KG1 (cell line): ENCODE measurements around the gene IL27RA.

ENCODE experiments used
- DNase-seq: peaks from one replicate; lab custom pipeline; 2025; lab: John Stamatoyannopoulos, UW

The IL27RA gene

DNA sequence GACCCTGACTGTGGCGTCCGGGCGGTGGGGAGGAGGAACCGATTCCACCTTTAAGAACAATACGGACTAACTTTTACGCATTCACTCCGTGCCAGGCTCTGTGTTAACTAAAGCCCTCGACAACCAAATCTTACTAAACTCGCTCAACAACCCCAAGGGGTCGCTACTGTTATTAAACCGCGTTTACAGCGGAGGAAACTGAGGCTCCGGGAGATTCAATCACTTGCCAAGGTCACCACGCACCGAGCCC is 57.8 kb downstream of the IL27RA start:
- no peak for DNase-seq

DNA sequence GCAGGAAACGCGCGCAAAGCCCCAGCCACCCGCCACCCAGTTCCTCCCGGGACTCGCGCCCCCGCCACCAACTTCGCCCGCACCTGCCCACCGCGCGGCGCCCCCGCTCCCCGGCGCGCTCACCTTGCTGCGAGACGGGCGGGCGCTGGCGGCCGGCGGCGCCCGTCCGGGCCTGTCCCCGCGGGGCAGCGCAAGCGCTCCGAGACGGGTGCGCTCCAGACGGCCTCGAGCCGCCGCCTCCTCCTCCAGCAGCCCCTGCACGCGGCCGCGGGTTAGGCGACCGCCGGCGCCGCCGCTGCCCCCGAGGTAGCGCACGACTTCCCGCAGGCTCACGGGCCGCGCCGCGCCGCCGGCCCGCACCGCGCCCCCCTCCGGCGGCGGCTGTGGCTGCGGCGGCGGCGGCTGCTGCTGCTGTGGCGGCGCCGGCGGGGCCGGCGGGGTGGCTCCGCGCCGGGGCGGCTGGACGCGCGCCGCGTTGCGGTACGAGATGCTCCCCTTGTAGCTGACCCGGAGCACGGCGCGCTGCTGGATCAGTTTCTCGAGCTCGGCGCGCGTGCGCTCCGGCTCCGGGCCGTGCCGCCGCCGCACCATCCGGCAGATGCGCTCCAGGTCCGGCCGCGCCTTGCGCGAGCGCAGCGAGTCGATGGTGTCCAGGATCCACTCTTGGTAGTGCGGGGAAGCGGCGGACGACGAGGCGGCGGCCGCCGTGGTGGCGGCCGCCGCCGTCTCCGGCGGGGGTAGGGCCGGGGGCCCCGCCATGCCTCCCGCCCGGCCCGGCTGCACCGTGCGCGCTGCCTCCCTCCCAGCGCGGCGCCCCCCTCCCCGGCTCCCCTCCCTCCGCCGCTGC is 58.3 kb downstream of the IL27RA start:
- DNase-seq = peak; percentile 35

DNA sequence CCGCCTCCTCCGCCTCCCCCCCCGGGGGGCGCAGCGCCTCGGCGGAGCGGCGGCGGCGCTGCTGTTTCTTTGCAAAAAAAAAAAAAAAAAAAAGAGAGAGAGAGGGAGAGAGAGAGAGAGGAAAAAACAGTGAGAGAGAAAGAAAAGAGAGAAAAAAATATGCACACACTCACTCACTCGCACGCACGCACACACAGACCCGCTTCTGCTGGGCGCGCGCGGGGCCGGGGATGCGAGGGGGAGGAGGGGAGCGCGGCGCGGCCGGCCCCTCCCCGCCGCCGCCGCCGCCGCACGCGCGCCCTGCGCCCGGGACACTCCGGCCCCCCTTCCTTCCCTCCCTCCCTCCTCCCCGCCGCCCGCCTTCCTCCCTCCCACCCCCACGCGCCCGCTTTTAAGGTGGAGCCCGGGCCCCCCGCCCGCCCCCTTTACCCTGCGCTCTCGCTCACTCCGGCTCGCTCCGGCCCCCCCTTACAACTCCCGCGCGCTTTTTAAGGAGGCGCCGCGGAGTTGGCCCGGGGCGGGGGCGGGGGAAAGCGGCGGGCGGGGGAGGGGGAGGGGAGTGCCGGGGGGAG is 59.0 kb downstream of the IL27RA start, which contains the start of gene SAMD1:
SAMD1 (minus strand) TSS at position 243 of the 572 bp plus-strand sequence.
- DNase-seq = peak; percentile 50

DNA sequence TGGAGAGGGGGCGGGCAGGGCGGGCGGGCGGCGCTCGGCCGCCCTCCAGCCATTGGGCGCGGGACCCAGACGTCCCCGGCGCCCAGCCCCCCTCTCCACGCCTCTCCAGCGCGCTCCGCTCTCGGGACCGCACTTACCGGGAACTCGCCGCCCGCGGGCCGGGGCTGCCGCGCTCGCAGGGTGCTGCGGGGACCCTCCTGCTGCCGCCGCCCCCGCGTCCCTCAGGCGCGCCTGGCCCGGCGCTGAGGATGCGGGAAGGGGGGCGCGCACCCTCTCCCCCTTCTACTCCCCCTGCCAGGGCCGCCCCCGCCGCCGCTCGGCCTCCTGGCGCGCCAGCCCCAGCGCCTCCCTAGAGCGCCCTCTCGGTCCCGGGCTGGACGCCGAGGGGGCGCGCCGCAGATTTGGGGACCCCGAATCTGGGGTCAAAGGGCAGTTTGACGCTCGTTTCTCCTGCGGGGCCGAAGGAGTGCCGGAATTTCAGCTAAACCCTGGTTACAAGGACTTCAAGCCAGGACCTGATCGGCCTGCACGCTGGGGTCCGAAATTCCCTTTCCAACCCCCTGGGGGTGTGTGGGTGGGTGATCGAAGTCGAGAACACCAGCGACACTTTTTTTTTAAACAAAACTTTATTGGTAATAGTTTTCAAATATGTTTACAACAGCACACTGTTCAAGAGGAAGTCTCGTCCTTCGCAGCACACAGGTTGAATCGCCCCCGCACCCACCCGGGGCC is 59.7 kb downstream of the IL27RA start:
- DNase-seq = peak; percentile 70

DNA sequence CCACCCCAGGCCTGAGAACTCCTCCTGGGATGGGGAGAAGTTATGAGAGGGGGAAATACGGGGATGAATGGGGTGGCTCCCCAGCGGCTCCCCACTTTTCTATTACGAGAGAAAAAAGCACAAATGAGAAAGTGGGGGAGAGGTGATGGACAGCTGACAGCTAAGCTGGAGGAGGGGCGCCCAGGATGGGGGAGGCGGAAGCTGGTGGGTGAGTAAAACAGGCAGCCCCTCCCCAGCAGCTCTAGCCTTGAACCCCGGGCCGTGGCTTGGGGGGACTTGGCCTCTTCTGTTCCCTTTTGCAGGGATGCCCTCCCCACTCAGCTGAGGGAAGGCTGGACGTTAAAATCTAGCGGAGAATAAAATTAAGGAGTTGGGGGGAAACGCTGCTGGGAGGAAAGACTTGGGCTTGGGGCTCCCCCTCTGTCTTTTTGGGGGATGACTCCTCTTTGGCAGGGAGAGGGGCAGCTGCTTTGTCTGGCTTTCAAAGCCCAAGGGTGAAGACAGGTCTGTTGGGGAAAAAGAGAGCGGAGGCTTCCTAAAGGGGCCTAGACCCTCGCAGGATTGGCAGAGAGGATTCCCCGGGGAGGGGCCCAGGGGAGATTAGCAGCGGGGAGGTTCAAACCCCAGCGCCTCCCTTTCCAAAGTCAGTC is 60.4 kb downstream of the IL27RA start:
- DNase-seq = no peak

DNA sequence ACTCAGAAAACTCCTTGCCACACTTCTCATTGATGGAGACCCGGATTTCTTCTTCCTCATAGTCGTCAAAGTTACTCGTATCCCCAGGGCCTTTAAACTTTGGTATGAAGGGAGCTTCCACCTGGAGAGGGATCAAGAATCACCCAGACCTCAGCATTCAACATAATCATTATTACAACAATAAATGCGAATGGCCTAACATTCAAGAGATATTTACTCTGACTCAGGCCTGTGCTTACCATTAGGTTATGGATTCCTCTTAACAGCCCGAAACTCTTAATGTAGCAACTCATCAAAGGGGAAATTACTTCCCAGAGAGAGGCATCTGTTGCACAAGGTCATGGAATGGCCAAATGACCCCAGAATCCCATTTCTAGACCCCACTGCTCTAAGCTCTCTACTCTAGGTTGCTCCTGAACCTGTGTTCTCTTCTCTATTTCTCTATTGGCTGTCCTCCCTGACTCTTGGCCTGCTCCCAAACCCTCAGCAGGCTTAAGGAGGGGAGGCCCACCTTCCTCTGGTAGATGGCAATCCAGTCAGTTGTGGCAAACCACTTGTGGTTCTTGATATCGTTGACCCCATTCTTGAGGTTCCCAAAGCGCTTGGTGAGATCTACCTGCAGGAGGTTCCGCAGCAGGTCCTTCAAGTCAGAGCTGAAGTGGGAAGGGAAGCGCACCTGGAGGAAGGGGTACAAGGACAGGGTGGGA is 61.7 kb downstream of the IL27RA start:
- no peak for DNase-seq

DNA sequence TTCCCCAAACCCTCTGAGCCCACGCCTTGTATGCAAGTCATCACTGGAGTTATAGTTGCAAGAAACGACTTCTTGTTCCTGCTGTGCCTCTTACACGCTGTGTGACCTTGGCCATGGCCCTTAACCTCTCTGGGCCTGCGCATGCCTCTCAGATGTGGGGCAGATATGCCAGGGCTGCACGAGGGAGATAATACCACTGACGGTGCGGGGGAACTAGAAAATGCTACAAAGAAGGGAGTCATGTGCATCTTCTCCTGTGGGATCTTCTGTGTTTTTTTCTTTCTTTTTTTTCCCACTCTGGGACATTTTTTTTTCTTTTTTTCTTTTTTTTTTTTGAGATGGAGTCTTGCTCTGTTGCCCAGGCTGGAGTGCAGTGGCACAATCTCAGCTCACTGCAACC is 63.3 kb downstream of the IL27RA start:
- no peak for DNase-seq

DNA sequence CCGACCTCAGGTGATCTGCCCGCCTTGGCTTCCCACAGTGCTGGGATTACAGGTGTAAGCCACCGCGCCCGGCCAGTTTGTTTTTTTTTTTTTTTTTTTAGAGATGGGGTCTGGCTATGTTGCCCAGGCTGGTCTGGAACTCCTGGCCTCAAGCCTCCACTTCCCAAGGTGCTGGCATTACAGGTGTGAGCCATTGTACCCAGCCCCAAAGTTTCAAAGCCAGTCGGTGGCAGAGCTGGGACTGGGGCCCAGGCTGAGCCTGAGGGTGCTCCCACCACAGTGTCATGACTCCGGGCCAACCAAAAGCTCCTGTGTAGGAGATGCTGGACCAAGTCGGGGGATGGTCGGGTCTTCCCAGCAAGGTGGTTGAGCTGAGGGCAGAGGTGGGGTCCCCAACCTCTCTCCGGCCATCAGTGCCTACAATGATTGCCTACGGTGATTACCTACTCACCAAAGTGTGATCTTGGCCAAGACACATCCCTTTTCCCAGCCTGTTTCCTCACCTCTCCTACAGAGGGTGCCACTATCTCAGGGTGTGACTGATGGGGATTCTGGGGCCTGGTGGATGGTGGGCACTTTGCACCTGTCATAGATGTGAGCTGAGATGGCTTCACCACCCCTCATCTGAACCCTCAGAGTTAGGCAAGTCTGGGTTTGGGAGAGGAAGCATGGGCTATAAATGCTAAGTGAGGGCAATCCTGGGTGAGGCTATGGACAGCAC is 64.9 kb downstream of the IL27RA start:
- no peak for DNase-seq

DNA sequence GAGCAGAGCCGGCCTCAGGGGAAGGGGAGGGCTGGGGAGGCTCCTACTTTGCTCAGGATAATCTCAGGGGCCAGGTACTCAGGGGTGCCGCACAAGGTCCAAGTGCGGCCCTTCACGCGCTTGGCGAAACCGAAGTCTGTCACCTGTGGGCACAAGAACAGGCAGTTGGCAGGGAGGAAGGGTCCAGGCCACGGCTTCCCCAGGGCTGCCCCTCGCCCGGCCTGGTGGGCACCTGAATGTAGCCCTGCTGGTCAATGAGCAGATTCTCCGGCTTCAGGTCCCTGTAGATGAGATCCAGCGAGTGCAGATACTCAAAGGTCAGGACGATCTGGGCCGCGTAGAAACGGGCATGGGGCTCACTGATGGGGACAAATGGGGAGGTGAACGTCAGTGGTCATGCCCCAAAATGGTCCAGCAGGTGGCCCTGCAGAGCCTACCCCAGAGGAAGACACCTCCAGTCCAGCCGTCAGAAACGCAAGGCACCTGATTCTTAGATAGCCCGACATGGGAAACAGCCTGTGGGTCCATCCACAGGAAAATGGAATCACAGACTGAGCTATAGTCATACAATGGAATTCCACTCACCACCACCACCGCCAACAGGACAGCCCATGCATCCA is 66.1 kb downstream of the IL27RA start:
- DNase-seq = no peak

DNA sequence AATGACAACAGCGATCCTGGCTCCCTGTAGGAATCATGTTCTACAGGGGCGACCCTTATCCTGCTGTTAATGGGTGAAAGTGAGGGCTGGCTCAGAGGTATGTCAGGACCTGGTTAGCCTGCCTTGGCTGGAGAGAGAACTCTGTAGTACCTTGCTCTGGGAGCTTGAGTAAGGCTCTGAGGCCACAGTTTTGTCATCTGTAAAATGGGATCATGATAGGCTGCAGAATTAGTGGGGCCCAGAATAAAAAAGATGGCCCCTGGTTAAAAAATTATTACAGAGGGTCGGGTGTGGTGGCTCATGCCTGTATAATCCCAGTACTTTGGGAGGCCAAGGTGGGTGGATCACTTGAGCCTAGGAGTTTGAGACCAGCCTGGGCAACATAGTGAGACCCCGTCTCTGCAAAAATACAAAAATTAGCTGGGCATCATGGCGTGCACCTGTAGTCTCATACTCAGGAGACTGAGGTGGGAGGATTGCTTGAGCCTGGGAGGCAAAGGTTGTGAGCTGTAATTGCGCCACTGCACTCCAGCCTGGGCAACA is 69.5 kb downstream of the IL27RA start:
- DNase-seq = no peak

DNA sequence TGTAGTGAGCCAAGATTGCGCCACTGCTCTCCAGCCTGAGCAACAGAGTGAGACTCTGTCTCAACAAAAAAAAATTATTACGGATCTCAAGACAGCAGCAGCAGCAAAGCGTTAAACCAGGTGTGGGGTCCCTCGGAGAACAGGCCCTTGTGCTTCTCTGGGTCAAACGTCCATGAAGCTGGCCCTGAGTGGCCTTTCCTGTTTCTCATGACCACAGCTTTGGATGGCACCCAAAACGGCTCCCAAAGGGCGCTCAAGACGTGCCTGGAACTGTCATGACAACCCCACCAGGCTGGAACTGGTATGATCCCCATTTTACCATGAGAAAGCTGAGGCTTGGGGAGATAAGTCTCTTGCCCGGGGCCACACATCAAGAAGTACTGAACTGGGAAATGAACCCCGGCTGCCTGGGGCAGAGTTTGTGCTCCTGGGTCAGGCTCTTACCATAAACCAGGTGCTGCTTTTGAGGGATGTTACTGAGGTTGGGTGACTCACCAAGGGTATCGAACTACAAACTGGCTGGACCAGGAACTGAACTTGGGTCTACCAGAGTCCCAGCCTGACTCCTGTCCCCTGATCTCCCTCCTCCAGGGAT is 70.6 kb downstream of the IL27RA start:
- no peak for DNase-seq

DNA sequence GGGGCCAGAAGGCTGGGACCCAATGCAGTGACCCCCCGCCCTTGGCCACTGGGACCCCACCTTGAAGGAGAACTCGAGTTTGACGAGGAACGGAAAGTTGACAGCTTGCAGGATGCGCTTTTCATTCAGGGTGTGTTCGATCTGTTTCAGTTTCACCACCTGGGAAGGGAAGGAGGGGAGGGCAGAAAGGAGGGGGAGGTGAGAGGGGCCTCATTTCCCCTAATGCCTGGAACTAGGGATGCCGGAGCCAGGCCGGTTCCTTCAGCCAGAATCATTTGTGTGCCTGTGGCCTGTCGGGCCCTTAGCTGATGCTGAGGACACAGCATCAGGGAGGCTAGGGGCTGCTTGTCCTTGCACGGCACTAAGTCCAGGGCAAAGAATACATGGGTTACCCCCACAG is 71.2 kb downstream of the IL27RA start:
- DNase-seq = no peak
